GM19328 (cell line): ENCODE data around the gene ETF1.
A peak's percentile ranks its signal among the peaks of the same experiment; 100 is the strongest.
"Not testable (repeated sequence)": the region's sequence is repeated elsewhere in the genome, so short reads cannot be mapped to it uniquely, and the experiment has no call there.

Experiments used
- ATAC-seq: cut with Tn5 transposase; IDR thresholded peaks from one replicate; pipeline ENCODE4 v1.9.1; 2021; ENCODE audit warnings: mild to moderate bottlenecking, moderate library complexity; ENCODE audit not compliant: unreplicated experiment

ETF1 gene

DNA sequence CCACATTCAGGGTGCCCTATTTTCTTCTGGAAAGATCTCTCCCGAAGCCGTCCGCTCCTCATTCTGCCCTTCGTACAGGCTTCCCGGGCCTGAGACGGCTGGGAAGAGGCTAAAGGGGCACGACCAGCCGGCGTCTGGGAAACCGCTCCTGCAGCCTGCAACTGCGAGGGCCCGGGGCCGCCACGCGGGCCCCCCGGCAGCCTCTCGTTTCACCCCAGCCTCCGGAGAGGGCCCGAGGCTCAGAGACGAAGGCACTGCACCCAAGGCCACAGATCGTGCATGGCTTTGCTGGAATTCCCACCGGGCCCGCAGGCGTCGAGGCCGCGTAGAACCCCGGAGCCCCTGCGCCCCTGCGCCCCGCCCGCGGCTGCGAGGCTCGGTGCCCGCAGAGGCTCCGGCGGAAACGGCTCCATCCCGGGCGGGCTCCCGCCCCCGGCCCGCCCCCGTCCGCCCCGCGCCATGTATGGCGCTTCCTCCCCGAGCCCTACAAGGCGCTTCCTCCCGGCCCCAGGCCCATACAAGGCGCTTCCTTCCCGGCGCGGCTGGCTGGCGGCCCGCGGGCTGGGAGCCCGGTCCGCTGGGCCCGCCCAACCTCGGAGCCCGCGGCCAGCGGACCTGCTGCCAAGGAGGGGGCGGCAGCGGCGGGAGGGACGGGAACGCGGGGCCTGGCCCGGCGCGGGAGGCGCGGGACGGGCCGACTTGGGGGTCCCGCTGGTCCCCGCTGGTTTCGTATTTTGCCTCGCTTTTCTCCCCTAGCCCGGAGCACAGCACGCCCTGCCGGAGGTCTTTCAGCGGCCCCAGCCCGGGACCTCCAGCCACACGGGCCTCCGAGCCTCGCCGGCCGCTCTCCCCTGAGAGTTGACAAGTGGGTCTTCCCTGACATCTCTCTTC is 51.1 kb downstream of the ETF1 start:
- ATAC-seq: peak; percentile 98

DNA sequence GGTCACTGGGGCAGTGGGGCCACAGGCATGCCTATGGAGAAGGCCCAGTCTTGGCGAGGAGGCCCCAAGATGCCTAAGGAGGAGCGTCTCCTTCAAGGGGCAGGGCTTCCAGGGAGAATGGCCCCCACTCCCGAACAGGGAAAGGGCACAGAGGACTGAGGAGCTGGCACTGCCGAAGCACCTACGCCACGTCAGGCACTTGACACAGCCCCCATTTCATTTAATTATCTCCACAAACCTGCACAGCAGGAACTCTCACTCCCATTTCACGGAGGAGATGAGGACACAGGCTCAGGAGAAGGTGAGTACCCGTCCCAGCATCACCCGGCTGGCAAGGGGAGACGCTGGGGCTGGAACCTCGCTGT is 51.8 kb downstream of the ETF1 start:
- ATAC-seq: no peak

DNA sequence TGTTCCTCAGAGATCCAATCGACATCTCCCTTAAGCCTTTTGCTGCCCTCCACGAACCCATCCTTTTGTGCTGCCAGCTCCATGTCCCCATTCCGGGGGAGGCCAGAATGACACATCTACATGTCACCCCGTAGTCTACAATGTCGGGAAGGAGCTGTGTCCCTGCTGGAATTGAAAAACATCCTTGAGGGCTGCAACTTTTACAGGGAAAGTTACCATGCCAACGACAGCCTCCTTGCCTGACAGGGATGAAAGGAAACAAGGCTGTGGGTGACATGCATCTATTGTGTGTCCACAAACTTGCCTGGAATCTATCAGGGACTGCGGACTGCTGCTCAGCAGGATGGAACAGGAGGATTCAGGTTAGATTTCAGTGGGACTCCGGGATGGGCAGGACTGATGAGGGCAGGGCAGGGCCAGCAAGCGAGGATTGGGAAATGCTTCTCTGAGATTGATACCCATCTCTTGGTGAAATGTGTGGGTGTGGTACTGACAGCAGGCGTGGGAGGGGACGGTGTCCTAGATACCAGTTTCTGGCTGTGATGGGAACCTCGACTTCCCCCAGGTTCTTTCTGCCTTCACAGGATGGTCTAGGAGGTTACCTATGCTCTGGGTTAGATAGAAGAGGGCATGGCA is 52.3 kb downstream of the ETF1 start:
- no peak for ATAC-seq

DNA sequence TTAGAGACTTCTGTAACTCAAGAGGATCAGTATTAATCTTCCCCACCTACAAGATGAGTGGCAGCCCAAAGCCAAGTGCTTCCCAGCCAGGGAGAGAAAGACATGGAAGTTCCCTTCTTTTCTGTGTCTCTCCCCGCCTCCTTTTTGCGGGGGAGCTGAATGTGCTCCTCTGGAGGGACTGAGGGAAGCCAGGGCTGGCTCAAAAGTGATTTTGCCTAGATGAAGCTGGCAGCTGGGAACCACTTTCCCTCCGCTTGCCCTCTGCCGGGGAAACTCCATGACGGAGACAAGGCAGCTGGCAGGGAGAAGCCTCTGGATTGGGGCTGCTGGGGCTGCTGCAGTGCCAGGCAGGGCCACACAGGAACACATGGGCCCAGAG is 53.4 kb downstream of the ETF1 start:
- ATAC-seq: no peak

DNA sequence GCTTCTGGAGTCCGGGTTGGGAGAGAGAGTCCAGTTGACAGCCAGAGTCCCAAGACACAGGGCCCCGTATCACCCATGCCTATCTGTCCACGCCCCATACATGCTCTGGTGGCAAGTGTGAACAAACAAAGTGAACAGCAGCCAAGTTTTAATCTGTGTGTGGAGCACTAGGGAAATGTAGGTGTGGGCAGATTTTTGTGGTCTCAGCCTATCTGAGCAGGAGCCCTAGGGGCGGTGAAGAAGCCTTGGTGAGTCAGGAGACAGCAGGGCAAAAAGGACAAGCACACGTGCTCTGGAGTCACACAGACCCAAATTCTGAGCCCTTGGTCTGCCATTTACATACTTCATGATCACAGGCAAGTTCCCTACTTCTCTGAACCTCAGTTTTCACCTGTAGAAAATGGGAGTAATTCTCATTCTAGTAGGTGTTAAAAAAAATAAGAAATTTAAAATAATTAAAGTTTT is 54.5 kb downstream of the ETF1 start:
- no peak for ATAC-seq

DNA sequence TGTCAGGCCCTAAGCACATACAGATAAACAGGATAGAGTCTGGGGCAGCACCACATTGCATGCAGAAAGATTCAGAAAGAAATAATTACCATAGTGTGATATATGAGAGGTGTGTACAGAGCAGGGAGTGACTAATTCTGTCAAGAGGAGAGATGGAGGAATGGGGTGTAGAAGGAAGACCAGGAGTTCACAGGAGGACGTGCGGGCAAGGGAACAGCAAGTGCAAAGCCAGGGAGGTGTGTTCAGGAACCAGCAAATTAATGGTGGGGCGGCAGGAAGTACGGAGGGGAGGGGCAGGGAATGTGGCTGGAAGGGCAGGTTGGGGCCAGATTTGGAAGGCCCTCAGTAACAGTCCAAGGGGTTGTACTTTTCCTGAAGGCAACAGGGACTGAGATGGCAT is 60.4 kb downstream of the ETF1 start:
- ATAC-seq: no peak

DNA sequence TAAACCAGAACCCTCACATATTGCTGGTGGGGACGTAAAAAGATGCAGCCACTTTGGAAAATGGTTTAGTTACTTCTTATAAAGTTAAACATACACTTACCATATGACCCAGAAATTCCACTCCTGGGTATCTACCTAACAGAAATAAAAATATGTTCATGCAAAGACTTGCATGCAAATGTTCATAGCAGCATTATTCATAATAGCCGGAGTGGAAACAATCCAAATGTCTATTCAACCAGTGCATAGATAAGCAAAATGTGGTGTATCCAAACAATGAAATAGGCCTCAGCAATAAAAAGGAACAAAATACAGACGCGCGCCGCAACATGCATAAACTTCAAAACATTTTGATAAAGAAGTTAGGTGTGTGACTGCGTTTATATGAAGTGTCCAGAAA is 66.1 kb downstream of the ETF1 start:
- no peak for ATAC-seq

DNA sequence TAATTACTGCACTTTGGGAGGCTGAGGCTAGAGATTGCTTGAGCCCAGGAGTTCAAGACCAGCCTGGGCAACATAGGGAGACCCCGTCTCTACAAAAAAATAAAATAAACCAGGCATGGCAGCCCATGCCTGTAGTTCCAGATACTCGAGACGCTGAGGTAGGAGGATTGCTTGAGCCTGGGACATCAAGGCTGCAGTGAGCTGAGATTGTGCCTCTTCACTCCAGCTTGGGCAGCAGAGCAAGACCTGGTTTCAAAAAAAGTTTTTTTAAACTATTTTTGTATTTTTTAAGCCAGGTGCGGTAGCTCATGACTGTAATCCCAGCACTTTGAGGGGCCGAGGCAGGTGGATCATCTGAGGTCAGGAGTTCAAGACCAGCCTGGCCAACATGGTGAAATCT is 69.9 kb downstream of the ETF1 start:
- ATAC-seq: not testable (repeated sequence)

DNA sequence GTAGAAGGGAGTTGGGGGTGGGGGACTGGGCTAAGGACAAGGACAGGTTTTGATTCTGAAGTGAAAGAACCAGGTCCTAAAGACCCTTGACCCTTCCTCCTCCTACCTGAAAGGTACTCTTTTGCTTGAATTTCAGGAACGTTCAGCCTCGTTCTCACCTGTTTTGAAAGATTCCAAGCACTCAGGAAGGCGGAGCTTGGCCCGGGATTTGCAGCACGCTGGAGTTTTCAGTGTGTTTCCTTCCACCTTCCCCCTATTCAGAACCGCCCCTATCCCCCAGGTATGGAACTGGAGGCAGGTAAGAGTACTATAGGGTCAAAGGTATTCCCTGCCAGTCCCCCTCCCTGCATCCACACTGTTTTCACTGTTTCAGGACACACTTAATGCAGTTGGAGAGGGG is 70.7 kb downstream of the ETF1 start:
- ATAC-seq: no peak

DNA sequence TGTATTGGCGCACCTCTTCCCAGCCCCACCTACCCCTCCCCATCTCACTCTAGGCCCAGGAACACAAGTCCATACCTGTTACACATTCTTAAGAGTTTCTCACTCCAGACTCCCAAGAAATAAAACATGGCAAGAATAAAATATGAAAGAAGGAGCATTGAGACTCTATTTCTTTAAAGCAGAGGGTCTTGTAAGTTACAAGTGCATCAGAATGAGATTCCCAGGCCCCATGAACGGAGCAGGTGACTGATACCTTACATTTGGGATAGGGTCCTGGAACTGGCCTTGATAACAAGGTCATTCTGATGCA is 72.0 kb downstream of the ETF1 start:
- no peak for ATAC-seq

DNA sequence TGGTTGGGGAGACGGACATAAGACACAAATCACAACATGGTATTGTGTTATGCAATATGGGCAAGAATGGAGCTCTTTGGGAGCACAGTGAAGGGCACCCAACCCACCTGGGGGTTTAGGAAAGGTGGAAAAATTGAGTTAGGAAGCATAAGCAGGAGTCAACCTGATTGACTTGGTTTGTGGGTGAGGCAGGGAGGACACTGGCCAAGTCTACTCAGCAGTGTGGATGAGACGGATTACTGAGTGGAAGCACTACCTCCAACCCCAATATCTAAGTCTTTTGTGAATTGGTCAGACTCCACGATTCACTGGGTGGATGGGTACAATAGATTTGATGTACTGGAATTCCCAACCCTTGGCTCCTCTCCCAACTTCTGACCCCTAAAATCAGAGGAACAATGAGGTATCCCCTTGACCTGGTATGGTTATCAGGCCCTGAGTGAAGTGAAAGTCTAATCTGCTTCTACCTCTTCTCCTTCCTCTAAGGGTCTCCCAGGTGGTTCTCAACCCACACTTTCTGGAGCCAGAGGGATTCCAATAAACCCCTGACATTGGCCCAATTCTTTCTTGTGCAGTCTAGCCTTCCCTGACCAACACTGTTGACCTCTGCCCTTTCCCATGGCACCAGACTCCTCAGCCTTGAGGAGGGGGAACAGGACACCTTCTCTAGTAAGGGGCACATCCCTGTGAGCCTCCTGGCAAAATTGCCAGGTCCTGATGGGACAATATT is 72.5 kb downstream of the ETF1 start:
- no peak for ATAC-seq

DNA sequence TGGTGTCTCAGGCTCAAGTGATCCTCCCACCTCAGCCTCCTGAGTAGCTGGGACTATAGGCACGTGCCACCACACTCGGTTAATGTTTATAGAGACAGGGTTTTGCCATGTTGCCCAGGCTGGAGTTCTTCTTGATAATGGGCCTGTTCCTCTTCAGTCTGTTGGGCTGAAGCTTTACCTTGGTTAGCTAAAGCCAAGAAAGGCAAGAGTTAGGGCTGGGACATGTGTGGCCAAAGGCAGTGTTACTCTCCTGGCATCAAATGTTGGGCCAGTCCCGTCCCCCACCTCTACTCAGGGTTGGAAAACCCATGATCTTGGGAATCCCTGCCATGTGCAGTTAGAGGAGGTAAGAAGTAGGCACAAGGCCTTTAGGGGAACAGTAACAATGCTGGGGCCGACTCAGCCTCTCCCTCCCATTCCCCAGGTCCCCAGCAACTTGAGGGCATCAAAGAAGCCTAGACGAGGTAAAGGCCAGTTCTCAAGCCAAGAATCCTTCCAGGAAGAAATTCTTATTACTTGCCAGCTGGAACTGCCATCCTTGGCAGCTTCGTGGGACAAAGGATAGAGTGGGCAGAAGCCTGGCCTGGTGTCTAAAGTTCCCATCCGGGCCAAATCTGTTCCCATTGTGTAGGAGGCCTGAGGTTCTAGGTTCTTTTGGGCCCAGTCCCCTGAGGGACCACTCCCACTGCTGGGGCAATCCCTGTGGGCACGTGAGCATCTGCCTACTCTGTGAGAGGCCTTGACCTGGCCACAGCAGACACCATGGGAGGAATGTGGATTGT is 73.3 kb downstream of the ETF1 start:
- ATAC-seq: no peak

DNA sequence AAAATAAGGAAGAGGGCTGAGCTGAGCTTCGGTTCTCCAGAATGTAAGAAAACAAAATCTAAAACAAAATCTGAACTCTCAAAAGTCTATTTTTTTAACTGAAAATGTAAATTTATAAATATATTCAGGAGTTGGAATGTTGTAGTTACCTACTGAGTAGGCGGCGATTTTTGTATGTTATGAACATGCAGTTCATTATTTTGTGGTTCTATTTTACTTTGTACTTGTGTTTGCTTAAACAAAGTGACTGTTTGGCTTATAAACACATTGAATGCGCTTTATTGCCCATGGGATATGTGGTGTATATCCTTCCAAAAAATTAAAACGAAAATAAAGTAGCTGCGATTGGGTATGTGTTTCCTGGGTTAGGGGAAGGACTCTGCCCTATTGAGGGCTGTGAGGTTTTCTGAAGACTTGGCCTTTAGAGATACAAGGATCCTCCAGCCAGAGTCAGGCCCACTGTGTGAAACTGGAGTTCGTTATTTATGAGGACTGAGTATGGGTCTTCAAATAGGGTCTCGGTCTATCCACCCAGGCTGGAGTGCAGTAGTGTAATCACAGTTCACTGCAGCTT is 74.0 kb downstream of the ETF1 start:
- ATAC-seq: no peak

DNA sequence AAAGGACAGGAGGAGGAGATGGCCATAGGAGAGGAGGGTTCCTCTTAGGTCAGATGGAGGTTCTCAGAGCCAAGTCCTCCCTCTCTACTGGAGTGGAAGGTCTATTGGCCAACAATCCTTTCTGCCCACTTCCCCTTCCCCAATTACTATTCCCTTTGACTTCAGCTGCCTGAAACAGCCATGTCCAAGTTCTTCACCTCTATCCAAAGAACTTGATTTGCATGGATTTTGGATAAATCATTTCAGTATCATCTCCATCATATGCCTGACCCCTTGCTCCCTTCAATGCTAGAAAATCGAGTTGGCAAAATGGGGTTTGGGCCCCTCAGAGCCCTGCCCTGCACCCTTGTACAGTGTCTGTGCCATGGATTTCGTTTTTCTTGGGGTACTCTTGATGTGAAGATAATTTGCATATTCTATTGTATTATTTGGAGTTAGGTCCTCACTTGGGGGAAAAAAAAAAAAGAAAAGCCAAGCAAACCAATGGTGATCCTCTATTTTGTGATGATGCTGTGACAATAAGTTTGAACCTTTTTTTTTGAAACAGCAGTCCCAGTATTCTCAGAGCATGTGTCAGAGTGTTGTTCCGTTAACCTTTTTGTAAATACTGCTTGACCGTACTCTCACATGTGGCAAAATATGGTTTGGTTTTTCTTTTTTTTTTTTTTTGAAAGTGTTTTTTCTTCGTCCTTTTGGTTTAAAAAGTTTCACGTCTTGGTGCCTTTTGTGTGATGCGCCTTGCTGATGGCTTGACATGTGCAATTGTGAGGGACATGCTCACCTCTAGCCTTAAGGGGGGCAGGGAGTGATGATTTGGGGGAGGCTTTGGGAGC is 74.7 kb downstream of the ETF1 start:
- ATAC-seq: no peak

DNA sequence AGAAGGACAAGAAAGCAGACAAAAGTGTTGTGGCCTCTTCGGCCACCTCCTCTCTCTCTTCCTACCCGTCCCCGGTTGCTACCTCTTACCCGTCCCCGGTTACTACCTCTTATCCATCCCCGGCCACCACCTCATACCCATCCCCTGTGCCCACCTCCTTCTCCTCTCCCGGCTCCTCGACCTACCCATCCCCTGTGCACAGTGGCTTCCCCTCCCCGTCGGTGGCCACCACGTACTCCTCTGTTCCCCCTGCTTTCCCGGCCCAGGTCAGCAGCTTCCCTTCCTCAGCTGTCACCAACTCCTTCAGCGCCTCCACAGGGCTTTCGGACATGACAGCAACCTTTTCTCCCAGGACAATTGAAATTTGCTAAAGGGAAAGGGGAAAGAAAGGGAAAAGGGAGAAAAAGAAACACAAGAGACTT is 75.3 kb downstream of the ETF1 start:
- ATAC-seq: no peak

DNA sequence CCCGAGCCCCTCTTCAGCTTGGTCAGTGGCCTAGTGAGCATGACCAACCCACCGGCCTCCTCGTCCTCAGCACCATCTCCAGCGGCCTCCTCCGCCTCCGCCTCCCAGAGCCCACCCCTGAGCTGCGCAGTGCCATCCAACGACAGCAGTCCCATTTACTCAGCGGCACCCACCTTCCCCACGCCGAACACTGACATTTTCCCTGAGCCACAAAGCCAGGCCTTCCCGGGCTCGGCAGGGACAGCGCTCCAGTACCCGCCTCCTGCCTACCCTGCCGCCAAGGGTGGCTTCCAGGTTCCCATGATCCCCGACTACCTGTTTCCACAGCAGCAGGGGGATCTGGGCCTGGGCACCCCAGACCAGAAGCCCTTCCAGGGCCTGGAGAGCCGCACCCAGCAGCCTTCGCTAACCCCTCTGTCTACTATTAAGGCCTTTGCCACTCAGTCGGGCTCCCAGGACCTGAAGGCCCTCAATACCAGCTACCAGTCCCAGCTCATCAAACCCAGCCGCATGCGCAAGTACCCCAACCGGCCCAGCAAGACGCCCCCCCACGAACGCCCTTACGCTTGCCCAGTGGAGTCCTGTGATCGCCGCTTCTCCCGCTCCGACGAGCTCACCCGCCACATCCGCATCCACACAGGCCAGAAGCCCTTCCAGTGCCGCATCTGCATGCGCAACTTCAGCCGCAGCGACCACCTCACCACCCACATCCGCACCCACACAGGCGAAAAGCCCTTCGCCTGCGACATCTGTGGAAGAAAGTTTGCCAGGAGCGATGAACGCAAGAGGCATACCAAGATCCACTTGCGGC is 75.9 kb downstream of the ETF1 start:
- no peak for ATAC-seq

DNA sequence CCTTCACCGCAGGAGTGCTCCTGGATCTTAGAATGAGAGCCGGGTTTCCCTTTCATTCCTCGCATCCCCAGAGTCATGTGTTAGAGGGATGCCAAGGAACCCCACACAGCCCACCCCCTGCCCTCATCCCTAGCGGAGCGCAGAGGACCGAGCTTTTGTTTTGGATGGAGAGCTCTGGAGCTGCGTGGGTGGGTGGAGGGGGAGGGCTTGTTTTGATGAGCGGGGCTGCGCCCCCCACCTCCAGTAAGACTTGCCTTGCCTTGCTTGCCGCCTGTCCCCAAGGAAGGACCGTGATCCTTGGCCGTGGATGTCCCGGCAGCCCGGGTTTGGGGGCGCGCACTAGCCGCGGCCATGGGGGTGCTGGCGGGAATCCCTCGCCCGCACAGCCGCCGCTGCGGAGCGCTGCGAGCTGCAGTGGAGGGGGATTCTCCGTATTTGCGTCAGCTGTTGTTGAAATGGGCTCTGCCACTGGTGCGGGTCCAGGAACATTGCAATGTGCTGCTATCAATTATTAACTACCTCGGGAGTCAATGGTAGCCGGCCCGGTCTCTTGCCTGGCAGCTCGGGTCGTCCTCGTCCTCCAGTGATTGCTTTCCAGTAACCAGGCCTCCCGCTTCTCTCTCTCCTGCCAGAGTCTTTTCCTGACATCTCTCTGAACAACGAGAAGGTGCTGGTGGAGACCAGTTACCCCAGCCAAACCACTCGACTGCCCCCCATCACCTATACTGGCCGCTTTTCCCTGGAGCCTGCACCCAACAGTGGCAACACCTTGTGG is 76.7 kb downstream of the ETF1 start:
- no peak for ATAC-seq
